A549 (cell line): Measurements from ENCODE around the gene ECEL1.

Experiments used
- CHD2 ChIP-seq: fragments of 150-350 bp; IDR thresholded peaks from 2 replicates; pipeline ENCODE4 v1.6.1; 2014; ENCODE audit warnings: low read length; ENCODE audit not compliant: partially characterized antibody
- ELK1 ChIP-seq: fragments of 150-350 bp; IDR thresholded peaks from 2 replicates; pipeline ENCODE4 v1.6.1; 2014; ENCODE audit warnings: low read depth, mild to moderate bottlenecking, low read length
- HDAC2 ChIP-seq: fragments of 200-600 bp; sonication (generic); IDR thresholded peaks from 2 replicates; pipeline ENCODE4 v1.6.1; 2016
- HES2 ChIP-seq: fragments of >200 bp; sonication (Bioruptor Twin); formaldehyde crosslinking; IDR thresholded peaks from 2 replicates; pipeline ENCODE4 v1.6.1; 2016
- HEYL ChIP-seq: fragments of 250-450 bp; sonication (Bioruptor Pico); IDR thresholded peaks from 2 replicates; pipeline ENCODE4 v1.8.0; 2021; ENCODE audit warnings: mild to moderate bottlenecking, moderate library complexity
- JUN ChIP-seq, 2 experiments: fragments of >200 bp; sonication (Bioruptor Twin); formaldehyde crosslinking; IDR thresholded peaks; 2 replicates in 1 of 2; 3 replicates in 1 of 2; pipeline ENCODE4 v1.6.1; 2016 to 2017
- KDM1A ChIP-seq: fragments of 200-600 bp; sonication (generic); IDR thresholded peaks from 2 replicates; pipeline ENCODE4 v1.6.1; 2016; ENCODE audit warnings: low read depth, mild to moderate bottlenecking
- POLR2A ChIP-seq: IDR thresholded peaks from 2 replicates; pipeline ENCODE4 v1.6.1; 2012; ENCODE audit warnings: mild to moderate bottlenecking, low read length
- RAD21 ChIP-seq, 2 experiments: fragments of >200 bp in 1 of 2; sonication (Bioruptor Twin) in 1 of 2; formaldehyde crosslinking in 1 of 2; IDR thresholded peaks in 1 of 2; conservative IDR thresholded peaks in 1 of 2; 2 replicates in 1 of 2; 3 replicates in 1 of 2; pipeline ENCODE4 v1.6.1; 2012 to 2018; ENCODE audit warnings: inconsistent platforms in 1 of 2
- RFX5 ChIP-seq: fragments of 450-650 bp; IDR thresholded peaks from 2 replicates; pipeline ENCODE4 v1.7.1; 2014; ENCODE audit warnings: antibody characterized with exemption, mild to moderate bottlenecking, moderate library complexity
- TF ChIP-seq, protein P1 (sequence below): fragments of >200 bp; sonication (Bioruptor Twin); formaldehyde crosslinking; IDR thresholded peaks from 3 replicates; pipeline ENCODE4 v1.5.1; 2016

DNA sequence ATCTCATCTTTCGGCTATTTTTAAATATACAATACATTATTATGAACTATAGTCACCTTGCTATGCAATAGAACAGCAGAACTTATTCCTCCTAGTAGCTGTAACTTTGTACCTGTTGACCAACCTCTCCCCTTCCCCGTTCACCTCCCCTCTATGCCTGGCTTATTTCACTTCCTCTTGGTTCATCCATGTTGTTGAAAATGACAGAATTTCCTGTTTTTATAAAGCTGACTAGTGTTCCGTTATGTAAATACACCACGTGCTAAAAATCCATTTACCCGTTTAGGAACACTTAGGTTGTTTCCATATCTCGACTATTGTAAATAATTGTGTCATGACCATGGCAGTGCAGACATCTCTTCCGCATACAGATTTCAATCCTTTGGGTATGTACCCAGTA, 21.4 kb downstream of the ECEL1 start:
- TF ChIP-seq, protein P1, sequence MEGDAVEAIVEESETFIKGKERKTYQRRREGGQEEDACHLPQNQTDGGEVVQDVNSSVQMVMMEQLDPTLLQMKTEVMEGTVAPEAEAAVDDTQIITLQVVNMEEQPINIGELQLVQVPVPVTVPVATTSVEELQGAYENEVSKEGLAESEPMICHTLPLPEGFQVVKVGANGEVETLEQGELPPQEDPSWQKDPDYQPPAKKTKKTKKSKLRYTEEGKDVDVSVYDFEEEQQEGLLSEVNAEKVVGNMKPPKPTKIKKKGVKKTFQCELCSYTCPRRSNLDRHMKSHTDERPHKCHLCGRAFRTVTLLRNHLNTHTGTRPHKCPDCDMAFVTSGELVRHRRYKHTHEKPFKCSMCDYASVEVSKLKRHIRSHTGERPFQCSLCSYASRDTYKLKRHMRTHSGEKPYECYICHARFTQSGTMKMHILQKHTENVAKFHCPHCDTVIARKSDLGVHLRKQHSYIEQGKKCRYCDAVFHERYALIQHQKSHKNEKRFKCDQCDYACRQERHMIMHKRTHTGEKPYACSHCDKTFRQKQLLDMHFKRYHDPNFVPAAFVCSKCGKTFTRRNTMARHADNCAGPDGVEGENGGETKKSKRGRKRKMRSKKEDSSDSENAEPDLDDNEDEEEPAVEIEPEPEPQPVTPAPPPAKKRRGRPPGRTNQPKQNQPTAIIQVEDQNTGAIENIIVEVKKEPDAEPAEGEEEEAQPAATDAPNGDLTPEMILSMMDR: no peak
- TF ChIP-seq HES2 (no peak), JUN (IDR thresholded peaks at IDR 0.05) (no peak), ELK1 (no peak), HDAC2 (no peak), POLR2A (no peak), CHD2 (no peak), HEYL (CRISPR knock-in tag) (no peak), RAD21 (conservative IDR thresholded peaks at IDR 0.05 in 1 of 2, IDR thresholded peaks at IDR 0.05 in 1 of 2) (no peak), KDM1A (no peak), RFX5 (no peak)
